Activated CD4-positive, alpha-beta T cell treated with anti-CD3 and anti-CD28 coated beads for 4 hours (primary cell): ENCODE results near the gene MBNL2.

Experiments
- DNase-seq, 2 donors: peaks; one replicate each; pipeline ENCODE4 v3.0.0-alpha.2; 2020

MBNL2 gene

DNA sequence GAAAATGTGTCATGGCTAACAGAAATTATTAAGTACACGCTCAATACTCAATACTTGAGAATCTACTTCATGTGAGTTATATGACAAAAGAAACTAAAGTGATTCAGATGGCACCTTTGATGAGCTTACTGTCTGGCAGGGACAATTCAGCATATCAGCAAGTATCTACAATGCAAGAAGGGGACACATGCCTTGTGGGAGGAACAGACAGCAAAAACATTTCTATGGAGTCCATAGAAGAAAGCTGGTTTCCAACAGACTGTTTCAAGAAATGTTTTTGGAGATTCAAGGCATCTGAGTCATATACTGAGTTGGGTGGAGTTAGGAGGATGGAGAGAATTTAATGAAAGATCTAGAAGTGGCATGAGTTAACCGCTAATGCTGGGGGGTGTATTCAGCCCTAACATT is 54.7 kb downstream of the MBNL2 start:
- DNase-seq = no peak

DNA sequence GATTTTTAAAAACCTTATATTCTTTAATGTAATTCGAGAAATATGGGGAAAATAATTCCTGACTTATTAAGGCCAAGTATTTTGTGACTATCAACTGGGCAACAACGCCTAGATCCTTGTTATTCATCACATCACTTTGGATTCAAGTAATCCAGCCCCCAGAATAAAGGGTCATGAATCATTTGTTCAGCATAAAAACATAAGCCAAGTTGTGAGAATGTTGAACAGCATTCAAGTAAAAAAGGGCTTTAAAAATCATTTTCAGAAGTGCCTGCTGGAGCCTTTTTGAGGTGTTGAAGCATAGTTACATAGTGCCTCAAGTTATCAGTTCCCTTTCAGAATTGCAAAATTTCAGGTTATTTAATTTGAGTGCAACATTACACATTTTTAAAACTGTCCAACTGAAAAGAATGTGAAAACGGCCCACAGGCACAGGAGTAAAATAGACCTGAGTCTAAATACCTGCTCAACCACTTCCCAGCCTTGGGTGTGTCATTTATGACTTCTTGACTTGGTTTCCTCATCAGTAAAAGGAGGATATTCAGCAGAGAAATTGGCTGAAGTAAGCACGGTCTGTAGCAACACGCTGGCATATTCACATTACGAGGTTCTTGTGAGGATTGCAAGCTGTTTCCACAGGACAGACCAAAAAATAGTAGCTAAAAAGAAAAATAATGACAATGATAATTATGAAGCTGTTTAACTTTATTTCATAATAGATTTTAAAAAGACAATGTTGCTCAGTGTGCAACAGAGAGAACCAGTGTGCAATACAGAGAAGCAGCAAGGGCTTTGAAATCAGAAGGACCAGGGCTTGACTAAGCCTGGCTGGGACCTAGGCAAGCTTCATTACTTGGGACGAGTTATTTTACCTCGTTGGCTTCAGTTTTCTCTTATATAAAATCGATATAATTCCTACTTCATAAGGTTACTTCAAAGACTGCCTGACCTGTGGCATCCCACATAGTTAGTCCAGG is 56.6 kb downstream of the MBNL2 start:
- no peak for DNase-seq

- no peak for DNase-seq
These were observed 57.8 kb downstream of the MBNL2 start for GRCh38 chr13:97279913-97280312.

- no peak for DNase-seq
These were observed 58.3 kb downstream of the MBNL2 start for GRCh38 chr13:97280478-97280877.

- no peak for DNase-seq
These were observed 58.9 kb downstream of the MBNL2 start for GRCh38 chr13:97281028-97281427.

- DNase-seq = no peak
These were observed 60.6 kb downstream of the MBNL2 start for GRCh38 chr13:97282705-97283104.

DNA sequence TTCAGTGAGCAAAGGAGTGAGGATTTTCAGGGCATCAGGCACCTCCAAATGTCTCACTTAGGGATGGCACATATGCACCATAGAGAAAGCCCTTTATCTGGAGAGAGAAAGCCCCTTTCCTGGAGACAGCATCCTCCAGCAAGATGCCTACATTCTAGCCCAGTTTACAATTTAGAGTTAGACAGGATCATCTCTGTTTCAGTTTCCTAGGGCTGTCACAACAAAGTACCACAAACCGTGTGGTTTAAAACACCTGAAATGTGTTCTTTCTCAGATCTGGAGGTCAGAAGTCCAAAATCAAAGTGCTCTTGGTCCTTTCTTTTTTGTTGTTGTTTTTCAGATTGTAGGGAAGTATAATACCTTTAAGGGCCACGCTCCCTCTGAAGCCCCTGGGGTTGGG is 61.8 kb downstream of the MBNL2 start:
- no peak for DNase-seq

- no peak for DNase-seq
These were observed 62.4 kb downstream of the MBNL2 start for GRCh38 chr13:97284558-97284957.

DNA sequence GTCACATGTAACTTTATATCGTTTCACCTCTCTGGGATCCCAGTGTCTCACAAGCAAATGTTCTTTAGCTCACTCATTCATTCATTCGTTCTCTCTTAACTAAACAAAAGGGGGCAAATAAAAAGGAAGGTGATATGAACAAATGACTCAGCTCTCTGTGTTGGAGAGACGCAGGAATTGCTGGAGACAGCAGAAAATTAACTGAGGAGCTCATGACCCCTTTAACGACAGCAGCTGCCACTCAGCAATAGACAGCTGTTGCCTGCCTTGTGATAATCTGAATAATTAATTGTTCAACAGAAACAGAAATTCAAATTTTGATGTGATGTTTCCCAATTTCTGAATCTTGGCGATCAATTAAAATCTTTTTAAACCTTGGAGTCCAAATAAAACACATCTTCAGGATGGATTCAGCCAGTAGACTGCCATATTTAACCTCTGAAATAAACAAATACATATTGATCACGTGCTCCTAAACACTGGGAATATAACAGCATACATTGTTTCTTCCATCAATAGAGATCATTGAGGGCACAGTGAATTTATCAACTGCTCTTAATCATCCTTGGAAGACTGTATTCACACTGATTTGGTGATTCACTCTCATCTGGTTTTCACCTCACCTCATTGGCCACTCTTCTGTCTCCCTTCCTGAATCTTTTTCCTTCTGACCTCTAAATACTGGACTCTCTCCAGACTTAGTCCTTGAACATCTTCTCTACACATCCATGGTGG is 63.3 kb downstream of the MBNL2 start:
- DNase-seq = no peak

GRCh38 chr13:97286317-97287046 is 64.3 kb downstream of the MBNL2 start:
- DNase-seq = no peak

DNA sequence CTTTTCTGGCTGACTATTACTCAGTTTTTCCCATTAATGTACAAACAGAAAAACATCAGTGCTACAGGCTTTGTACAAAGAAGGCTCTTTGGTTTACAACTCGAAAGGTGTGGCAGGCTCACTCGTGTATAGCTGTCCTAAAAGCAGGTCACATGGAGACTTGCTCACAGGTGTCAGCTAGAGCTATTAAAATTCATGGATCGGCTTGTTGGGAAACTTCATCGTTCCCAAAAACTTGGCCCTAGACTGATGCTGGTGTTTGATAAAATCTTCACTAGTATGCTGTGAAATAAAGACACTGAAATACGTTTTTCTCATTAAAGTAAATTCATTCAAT is 64.9 kb downstream of the MBNL2 start:
- no peak for DNase-seq

- DNase-seq = no peak
These were observed 66.4 kb downstream of the MBNL2 start for GRCh38 chr13:97288486-97288900.

- no peak for DNase-seq
These were observed 67.6 kb downstream of the MBNL2 start for GRCh38 chr13:97289514-97290298.

- no peak for DNase-seq
These were observed 73.4 kb downstream of the MBNL2 start for GRCh38 chr13:97295283-97296182.

DNA sequence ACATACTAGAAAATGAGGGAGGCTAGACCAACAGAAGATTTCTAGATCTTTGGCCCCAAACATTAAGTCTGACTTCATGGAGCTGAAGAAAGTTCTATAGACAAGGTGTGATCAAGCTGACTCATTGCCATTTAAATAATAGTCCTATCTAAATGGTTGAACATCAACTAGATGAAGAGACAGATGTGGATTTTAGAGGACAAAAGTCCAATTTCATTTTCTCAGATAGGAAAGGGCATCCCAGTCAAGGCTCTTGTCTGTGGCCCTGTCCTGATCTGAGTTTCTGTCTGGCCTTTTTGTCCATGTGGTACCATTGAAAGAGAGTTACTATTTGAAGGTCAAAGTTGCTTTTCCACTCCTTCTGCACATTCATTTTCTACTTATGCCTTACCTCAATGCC is 74.6 kb downstream of the MBNL2 start:
- DNase-seq = no peak

DNA sequence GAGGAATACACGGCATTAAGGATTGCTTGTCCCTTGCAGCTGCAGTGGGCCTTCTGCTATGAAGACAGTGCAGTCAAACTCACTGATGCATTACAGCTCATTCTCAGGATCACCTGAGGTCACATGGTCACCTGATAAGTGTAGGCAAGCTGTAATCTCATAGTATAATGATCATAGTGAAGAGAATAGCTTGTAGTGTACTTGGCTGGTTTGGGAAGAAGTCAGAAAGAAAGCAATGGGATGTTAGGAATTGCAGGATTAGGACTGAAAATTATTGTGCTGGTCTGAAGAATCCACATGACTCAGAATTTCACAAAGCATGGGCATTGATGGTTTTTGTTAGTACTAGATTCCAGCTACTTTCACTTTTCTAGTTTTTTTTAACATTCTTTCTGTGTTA is 76.7 kb downstream of the MBNL2 start:
- DNase-seq = no peak

DNA sequence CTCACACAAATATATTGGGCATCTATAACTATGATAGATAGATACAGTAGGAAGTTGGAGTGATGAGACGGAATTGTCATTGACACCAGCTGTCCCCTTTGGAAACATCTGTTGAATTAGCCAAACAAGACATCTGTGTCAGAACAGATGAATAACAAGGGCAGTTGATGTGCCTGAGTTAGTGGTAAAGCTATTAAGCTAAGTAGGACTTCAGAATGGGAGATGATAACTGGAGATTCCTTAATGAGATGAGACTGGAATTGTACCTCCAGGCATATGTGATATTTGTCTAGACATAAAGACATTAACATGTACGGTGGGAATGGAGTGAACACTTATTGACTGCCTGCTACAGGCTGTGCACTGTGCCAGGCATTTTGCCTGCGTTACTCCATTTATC is 78.7 kb downstream of the MBNL2 start:
- DNase-seq = no peak

- no peak for DNase-seq
These were observed 79.4 kb downstream of the MBNL2 start for GRCh38 chr13:97301382-97302095.

DNA sequence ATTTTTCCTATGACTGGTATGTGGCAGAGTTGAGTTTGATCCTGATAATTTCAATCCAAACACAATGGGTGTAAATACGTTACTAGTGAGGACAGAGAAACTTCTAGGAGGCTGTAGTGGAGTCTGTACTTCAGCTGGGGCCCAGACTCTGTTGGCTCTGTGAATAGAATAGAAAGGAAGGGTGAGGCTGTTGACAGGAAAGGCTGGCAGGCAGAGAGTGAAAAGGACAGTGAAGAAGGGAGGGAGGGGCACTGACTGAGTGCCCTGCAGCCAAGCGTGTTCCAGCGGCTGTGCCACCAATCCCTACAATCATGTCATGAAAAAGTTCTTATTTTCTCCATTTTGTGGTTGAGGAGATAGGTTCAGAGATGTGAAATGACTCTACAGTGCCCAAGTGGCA is 80.5 kb downstream of the MBNL2 start:
- DNase-seq = no peak

DNA sequence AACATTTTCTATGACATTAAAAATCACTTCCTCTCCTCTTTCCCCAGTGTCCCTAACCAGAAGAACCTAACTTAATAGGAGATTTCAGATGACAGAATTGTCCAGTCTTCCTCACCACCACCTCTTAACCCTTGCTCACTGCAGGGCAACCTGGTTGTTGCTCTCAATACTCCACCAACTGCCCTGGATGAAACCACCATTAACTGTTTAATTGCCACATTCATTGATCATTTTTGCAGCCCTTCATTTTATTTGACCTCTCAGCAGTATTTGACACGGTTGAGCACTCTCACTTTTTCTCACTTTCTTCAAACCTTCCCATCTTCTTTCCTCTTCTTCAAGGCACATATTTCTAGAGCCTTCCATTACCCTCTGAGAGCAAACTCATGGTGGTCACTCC is 84.0 kb downstream of the MBNL2 start:
- no peak for DNase-seq

DNA sequence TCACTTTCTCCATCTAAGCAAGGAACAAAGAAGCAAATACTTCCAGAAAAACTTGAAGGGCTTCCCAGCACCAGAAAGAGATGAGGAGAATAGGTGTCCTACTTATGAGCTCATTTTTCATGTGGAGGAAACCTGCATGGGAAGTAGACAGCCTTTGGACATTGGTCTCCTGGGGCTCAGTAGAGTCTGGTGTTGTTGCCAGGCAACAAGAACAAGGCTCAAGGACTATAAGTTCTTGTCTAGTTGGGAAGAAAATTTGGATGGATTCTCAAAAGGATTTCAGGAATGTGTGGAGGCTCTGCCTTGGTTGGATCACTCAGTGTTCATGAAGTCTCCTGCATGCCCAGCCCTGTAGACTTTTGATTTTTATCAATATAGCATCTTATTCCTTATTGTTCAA is 84.5 kb downstream of the MBNL2 start:
- no peak for DNase-seq
